OCI-LY7 (cell line): ENCODE data around the gene MMS22L. TPM values are rescaled to one million over a fixed set of nuclear protein-coding genes. Genes with fewer than 3 reads are reported as not detected.

Source experiments
- BruUV-seq: library from RNA; stranded (reverse); fragments of 400-500 nt; replicated peaks from 2 replicates; lab custom pipeline; 2021; lab: Mats Ljungman, UMichigan
- CTCF ChIA-PET: fragments of 300-600 bp; sonication (Branson Sonifier 250); formaldehyde crosslinking; loops from one replicate; lab custom pipeline; 2022; ENCODE audit warnings: antibody characterized with exemption; ENCODE audit not compliant: unreplicated experiment; lab: Charles Lee
- POLR2A ChIA-PET: fragments of 300-600 bp; sonication (Branson Sonifier 250); formaldehyde crosslinking; loops from one replicate; lab custom pipeline; 2022; ENCODE audit warnings: antibody characterized with exemption; lab: Charles Lee
- DNase-seq: peaks from one replicate; pipeline ENCODE4 v3.0.0-alpha.2; 2015; ENCODE audit warnings: low spot score
- H2AFZ ChIP-seq: fragments of 200-600 bp; sonication (generic), shearing (Covaris generic); 2 replicates; pipeline ENCODE4 v1.6.1; 2014; ENCODE audit warnings: mild to moderate bottlenecking, antibody characterized with exemption, low read length, moderate library complexity
- H3K27ac ChIP-seq: fragments of 200-600 bp; sonication (generic); 2 replicates; pipeline ENCODE4 v1.5.1; 2014; ENCODE audit warnings: mixed run types, low read depth, mild to moderate bottlenecking, moderate library complexity, low read length, inconsistent platforms; ENCODE audit not compliant: poor library complexity, severe bottlenecking
- H3K36me3 ChIP-seq: fragments of 200-600 bp; sonication (generic); 2 replicates; pipeline ENCODE4 v1.6.1; 2014; ENCODE audit warnings: mild to moderate bottlenecking, antibody characterized with exemption, low read length, moderate library complexity, mixed read lengths; ENCODE audit not compliant: insufficient read depth
- H3K4me1 ChIP-seq: fragments of 200-600 bp; sonication (generic); 2 replicates; pipeline ENCODE4 v1.5.1; 2014; ENCODE audit warnings: mild to moderate bottlenecking, low read length; ENCODE audit not compliant: insufficient read depth, poor library complexity, severe bottlenecking
- H3K4me2 ChIP-seq: fragments of 200-600 bp; sonication (generic); 2 replicates; pipeline ENCODE4 v1.6.1; 2014; ENCODE audit warnings: mild to moderate bottlenecking, low read length
- H3K4me3 ChIP-seq: fragments of 200-600 bp; sonication (generic); 2 replicates; pipeline ENCODE4 v1.5.1; 2014; ENCODE audit warnings: mild to moderate bottlenecking, low read depth, low read length; ENCODE audit not compliant: poor library complexity, severe bottlenecking
- H3K79me2 ChIP-seq: fragments of 200-600 bp; sonication (generic); 2 replicates; pipeline ENCODE4 v1.6.1; 2016; ENCODE audit warnings: low read depth, mild to moderate bottlenecking, low read length, moderate library complexity, mixed read lengths; ENCODE audit not compliant: insufficient read depth
- H3K9me2 ChIP-seq: fragments of 200-600 bp; sonication (generic); 2 replicates; pipeline ENCODE4 v1.6.1; 2016; ENCODE audit warnings: mild to moderate bottlenecking, low read length, mixed read lengths; ENCODE audit not compliant: insufficient read depth
- H3K9me3 ChIP-seq: fragments of 200-600 bp; sonication (generic); 2 replicates; pipeline ENCODE4 v1.6.1; 2014; ENCODE audit warnings: mild to moderate bottlenecking, mixed run types, low read length, mixed read lengths
- H4K20me1 ChIP-seq: fragments of 200-600 bp; sonication (generic); 2 replicates; pipeline ENCODE4 v1.6.1; 2014; ENCODE audit warnings: mild to moderate bottlenecking, antibody characterized with exemption, low read length, moderate library complexity, mixed read lengths; ENCODE audit not compliant: insufficient read depth
- EZH2phosphoT487 ChIP-seq: fragments of 200-600 bp; sonication (generic); IDR thresholded peaks from 2 replicates; pipeline ENCODE4 v1.6.1; 2018; ENCODE audit warnings: low read depth, borderline replicate concordance, mild to moderate bottlenecking, mixed run types, antibody characterized with exemption, low read length, moderate library complexity, mixed read lengths
- intact Hi-C: fragments of 100-400 bp; cut with micrococcal nuclease; formaldehyde crosslinking; loops from one replicate; pipeline ENCODE4 v1.10.0; 2022; ENCODE audit not compliant: unreplicated experiment
- total RNA-seq, 2 experiments: library from RNA; depleted of rRNA in 1 of 2; stranded (reverse); fragments of >200 nt in 1 of 2; shearing (Covaris generic) in 1 of 2; gene quantifications; 2 replicates each; pipeline ENCODE4 v1.2.3, GENCODE V29; 2014 to 2022
- TF ChIP-seq, protein P1 (sequence below): fragments of 200-600 bp; sonication (generic); conservative IDR thresholded peaks from 2 replicates; pipeline ENCODE4 v1.5.1; 2014; ENCODE audit warnings: mild to moderate bottlenecking, antibody characterized with exemption, low read length, moderate library complexity, mixed read lengths

MMS22L gene
- total RNA-seq, 2 experiments from 2014 or later: 50.2 to 62.3 TPM

GRCh38 chr6:97110149-97110548, 172.9 kb downstream of the MMS22L start:
- Histone ChIP-seq H2AFZ (no peak overlapping the region), H4K20me1 (no peaks in the 10 kb centered on the region), H3K4me3 (no peak overlapping the region), H3K9me3 (no peaks in the 10 kb centered on the region), H3K4me2 (no peak overlapping the region), H3K9me2 (no peaks in the 10 kb centered on the region), H3K36me3 (no peaks in the 10 kb centered on the region), H3K4me1 (no peaks in the 10 kb centered on the region), H3K27ac (no peak overlapping the region), H3K79me2 (no peaks in the 10 kb centered on the region)
- DNase-seq: no peak
- POLR2A ChIA-PET: no interaction called here
- intact Hi-C loops: no loop called here
- CTCF ChIA-PET: no interaction called here
- BruUV-seq: no TSS peak
- TF ChIP-seq, protein P1, sequence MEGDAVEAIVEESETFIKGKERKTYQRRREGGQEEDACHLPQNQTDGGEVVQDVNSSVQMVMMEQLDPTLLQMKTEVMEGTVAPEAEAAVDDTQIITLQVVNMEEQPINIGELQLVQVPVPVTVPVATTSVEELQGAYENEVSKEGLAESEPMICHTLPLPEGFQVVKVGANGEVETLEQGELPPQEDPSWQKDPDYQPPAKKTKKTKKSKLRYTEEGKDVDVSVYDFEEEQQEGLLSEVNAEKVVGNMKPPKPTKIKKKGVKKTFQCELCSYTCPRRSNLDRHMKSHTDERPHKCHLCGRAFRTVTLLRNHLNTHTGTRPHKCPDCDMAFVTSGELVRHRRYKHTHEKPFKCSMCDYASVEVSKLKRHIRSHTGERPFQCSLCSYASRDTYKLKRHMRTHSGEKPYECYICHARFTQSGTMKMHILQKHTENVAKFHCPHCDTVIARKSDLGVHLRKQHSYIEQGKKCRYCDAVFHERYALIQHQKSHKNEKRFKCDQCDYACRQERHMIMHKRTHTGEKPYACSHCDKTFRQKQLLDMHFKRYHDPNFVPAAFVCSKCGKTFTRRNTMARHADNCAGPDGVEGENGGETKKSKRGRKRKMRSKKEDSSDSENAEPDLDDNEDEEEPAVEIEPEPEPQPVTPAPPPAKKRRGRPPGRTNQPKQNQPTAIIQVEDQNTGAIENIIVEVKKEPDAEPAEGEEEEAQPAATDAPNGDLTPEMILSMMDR: no peak
- no peak for TF ChIP-seq EZH2phosphoT487

DNA sequence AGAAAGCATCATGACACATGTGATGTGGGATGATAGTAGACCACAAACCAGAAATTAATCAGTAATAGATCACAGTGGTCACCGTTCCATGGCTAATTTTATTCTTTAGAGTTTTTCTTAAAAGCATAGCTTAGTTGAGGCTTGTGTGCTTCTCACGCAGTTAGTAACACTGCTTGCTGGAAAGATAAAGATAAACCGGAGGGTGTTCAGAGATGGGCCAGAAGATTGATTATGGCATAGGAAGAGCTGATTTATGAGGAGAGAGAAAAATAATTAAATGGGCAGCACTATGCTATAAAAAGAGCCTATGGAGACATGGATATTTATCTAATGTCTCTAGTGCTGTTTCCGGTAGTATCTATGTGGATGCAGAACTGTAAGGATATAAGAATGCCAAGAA, 173.6 kb downstream of the MMS22L start:
- H3K79me2 ChIP-seq: no peaks in the 10 kb centered on the region
- H3K36me3 ChIP-seq: no peaks in the 10 kb centered on the region
- CTCF ChIA-PET: no interaction called here
- no TSS peak for BruUV-seq
- no peak overlapping the region for H3K4me2 ChIP-seq
- POLR2A ChIA-PET: no interaction called here
- intact Hi-C loops: no loop called here
- no peaks in the 10 kb centered on the region for H3K9me2 ChIP-seq
- no peak for DNase-seq
- no peak overlapping the region for H3K4me3 ChIP-seq
- no peaks in the 10 kb centered on the region for H4K20me1 ChIP-seq
- no peaks in the 10 kb centered on the region for H3K9me3 ChIP-seq
- no peak overlapping the region for H2AFZ ChIP-seq
- no peaks in the 10 kb centered on the region for H3K4me1 ChIP-seq
- TF ChIP-seq EZH2phosphoT487: no peak
- TF ChIP-seq, protein P1: no peak
- no peak overlapping the region for H3K27ac ChIP-seq

DNA sequence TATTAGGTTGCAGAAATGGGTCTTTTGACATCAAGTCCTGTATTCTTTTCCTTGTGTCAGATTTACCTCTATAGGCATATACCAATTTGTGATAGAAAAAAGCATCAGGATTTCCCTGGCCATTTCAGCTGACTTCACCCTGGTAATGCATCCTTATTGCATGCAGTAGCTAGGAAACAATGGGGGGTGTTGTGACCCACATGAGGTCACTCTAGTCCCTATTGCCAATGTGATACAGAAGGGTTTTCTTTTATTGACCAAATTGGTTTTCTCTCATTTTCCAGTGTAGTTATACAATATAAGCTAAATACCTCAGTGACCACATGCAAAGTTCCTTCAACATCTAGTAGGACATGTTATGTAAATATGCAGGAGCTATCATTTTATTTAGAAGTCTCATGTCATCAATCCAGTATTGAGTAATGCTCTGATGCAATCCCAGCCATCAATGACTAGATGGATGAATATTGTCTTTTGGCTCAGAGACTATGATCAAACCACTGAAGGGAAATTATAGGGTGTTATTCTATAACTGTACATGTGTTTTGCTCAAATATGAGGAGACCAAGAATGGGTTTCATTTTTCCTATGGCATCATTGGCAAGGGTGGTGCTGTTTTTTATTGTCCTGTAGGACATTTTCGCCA, 180.7 kb downstream of the MMS22L start:
- intact Hi-C loops: no loop called here
- POLR2A ChIA-PET: no interaction called here
- Histone ChIP-seq H2AFZ (no peak overlapping the region), H3K9me3 (no peaks in the 10 kb centered on the region), H3K9me2 (no peaks in the 10 kb centered on the region), H3K79me2 (no peaks in the 10 kb centered on the region), H3K4me1 (no peaks in the 10 kb centered on the region), H3K36me3 (no peaks in the 10 kb centered on the region), H3K4me2 (no peak overlapping the region), H3K27ac (no peak overlapping the region), H3K4me3 (no peak overlapping the region), H4K20me1 (no peaks in the 10 kb centered on the region)
- BruUV-seq: no TSS peak
- CTCF ChIA-PET: no interaction called here
- TF ChIP-seq, protein P1: no peak
- no peak for TF ChIP-seq EZH2phosphoT487
- DNase-seq: no peak
